EH (cell line): ENCODE results near the gene ASPG.

ENCODE experiments used
- DNase-seq: peaks from one replicate; pipeline ENCODE4 v3.0.0-alpha.2; 2015; ENCODE audit warnings: low read depth

ASPG gene

GRCh38 chr14:104136472-104137296 lies 51.2 kb downstream of the ASPG start:
- no peak for DNase-seq

- peak; percentile 28 for DNase-seq
Measured at GRCh38 chr14:104137297-104138097, 52.0 kb downstream of the ASPG start.

GRCh38 chr14:104138098-104138717 lies 52.7 kb downstream of the ASPG start, which contains the start of gene KIF26A:
KIF26A (plus strand) TSS chr14:104138587; CDS start chr14:104138723, 136 bp downstream.
- DNase-seq: no peak

- no peak for DNase-seq
Measured at GRCh38 chr14:104138718-104139459, 53.4 kb downstream of the ASPG start.

- no peak for DNase-seq
Measured at GRCh38 chr14:104139460-104140212, 54.1 kb downstream of the ASPG start.

GRCh38 chr14:104140213-104140462 lies 54.6 kb downstream of the ASPG start:
- no peak for DNase-seq

- DNase-seq: no peak
Measured at GRCh38 chr14:104140463-104141331, 55.2 kb downstream of the ASPG start.

GRCh38 chr14:104141621-104142091 lies 56.2 kb downstream of the ASPG start:
- no peak for DNase-seq

- DNase-seq: no peak
Measured at GRCh38 chr14:104142136-104142945, 56.8 kb downstream of the ASPG start.

- DNase-seq: no peak
Measured at GRCh38 chr14:104142946-104143470, 57.5 kb downstream of the ASPG start.

- no peak for DNase-seq
Measured at GRCh38 chr14:104143521-104144452, 58.3 kb downstream of the ASPG start.

GRCh38 chr14:104144453-104144790 lies 58.9 kb downstream of the ASPG start:
- no peak for DNase-seq

GRCh38 chr14:104144911-104145825 lies 59.7 kb downstream of the ASPG start:
- no peak for DNase-seq

GRCh38 chr14:104145826-104146601 lies 60.5 kb downstream of the ASPG start:
- no peak for DNase-seq

- no peak for DNase-seq
Measured at GRCh38 chr14:104146651-104147345, 61.3 kb downstream of the ASPG start.
